GM12878 (cell line): ENCODE results near the gene RNF41. TPM values are rescaled to one million over a fixed set of nuclear protein-coding genes. Genes with fewer than 3 reads are reported as not detected.

Experiments
- CBFB ChIP-seq: IDR thresholded peaks from 2 replicates; pipeline ENCODE4 v1.6.1; 2016; ENCODE audit warnings: antibody characterized with exemption, low read depth
- EP300 ChIP-seq, 2 experiments: fragments of 150-350 bp in 1 of 2; IDR thresholded peaks; 2 replicates each; pipeline ENCODE4 v1.6.1; 2011 to 2012; ENCODE audit warnings: low read depth in 2 of 2, low read length in 2 of 2, borderline replicate concordance in 1 of 2, improper control_type of control experiment in 1 of 2, inconsistent platforms in 1 of 2; ENCODE audit not compliant: control insufficient read depth in 1 of 2
- IKZF1 ChIP-seq: fragments of 450-650 bp; conservative IDR thresholded peaks from 2 replicates; pipeline ENCODE4 v1.6.1; 2017; ENCODE audit warnings: antibody characterized with exemption, mild to moderate bottlenecking
- NBN ChIP-seq: fragments of 450-650 bp; IDR thresholded peaks from 2 replicates; pipeline ENCODE4 v1.6.1; 2016
- NR2F1 ChIP-seq: fragments of 450-650 bp; conservative IDR thresholded peaks from 2 replicates; pipeline ENCODE4 v1.6.1; 2017; ENCODE audit warnings: mild to moderate bottlenecking
- PAX8 ChIP-seq: fragments of 450-650 bp; IDR thresholded peaks from 2 replicates; pipeline ENCODE4 v1.6.1; 2017; ENCODE audit warnings: mild to moderate bottlenecking, moderate library complexity
- POLR2AphosphoS2 ChIP-seq: IDR thresholded peaks from 2 replicates; pipeline ENCODE4 v1.6.1; 2011; ENCODE audit warnings: low read depth, mild to moderate bottlenecking, low read length, improper control_type of control experiment, moderate library complexity
- RAD51 ChIP-seq: fragments of 450-650 bp; IDR thresholded peaks from 2 replicates; pipeline ENCODE4 v1.6.1; 2016; ENCODE audit warnings: moderate library complexity, mild to moderate bottlenecking, inconsistent platforms
- SP1 ChIP-seq: IDR thresholded peaks from one replicate; pipeline ENCODE4 v1.6.1; 2011; ENCODE audit warnings: low read depth, low read length
- SPI1 ChIP-seq: IDR thresholded peaks from 2 replicates; pipeline ENCODE4 v1.6.1; 2011; ENCODE audit warnings: low read depth, mild to moderate bottlenecking, low read length, moderate library complexity, borderline replicate concordance; ENCODE audit not compliant: insufficient read depth
- ZNF24 ChIP-seq: fragments of 450-650 bp; IDR thresholded peaks from 2 replicates; pipeline ENCODE4 v1.6.1; 2017; ENCODE audit warnings: antibody characterized with exemption, mild to moderate bottlenecking
- ZSCAN29 ChIP-seq: fragments of 450-650 bp; IDR thresholded peaks from 2 replicates; pipeline ENCODE4 v1.6.1; 2017; ENCODE audit warnings: mild to moderate bottlenecking, moderate library complexity
- polyA plus RNA-seq, 11 experiments: library from polyadenylated mRNA; depleted of rRNA in 4 of 11; unstranded in 6 of 11; stranded (reverse) in 5 of 11; fragments of >200 nt; fragmentation: Nextera tagmentation in 4 of 11; fragmentation: Illumina TruSeq in 1 of 11; extraction: Ambion mirVana in 4 of 11; extraction: Trizol in 1 of 11; gene quantifications; 1 replicate in 1 of 11; 2 replicates in 10 of 11; pipeline versions ENCODE4 v1.2.1 to v1.2.3, GENCODE V29; 2011 to 2016; ENCODE audit warnings: inconsistent platforms in 2 of 11, missing spikeins in 2 of 11, low read depth in 1 of 11
- total RNA-seq, 4 experiments: library from RNA; depleted of rRNA in 3 of 4; stranded (reverse); fragments of >200 nt in 3 of 4; fragmentation: Illumina TruSeq in 1 of 4; extraction: Trizol in 1 of 4; gene quantifications; 2 replicates each; pipeline versions ENCODE4 v1.2.1 to v1.2.3, GENCODE V29; 2013 to 2021
- TF ChIP-seq, protein P1 (sequence below): fragments of 450-650 bp; IDR thresholded peaks from 2 replicates; pipeline ENCODE4 v1.6.1; 2017; ENCODE audit warnings: mild to moderate bottlenecking, moderate library complexity
- TF ChIP-seq, protein P2 (sequence below): fragments of 450-650 bp; IDR thresholded peaks from 2 replicates; pipeline ENCODE4 v1.6.1; 2017; ENCODE audit warnings: mild to moderate bottlenecking
- TF ChIP-seq, protein P3 (sequence below): IDR thresholded peaks from 2 replicates; pipeline ENCODE4 v1.6.1; 2011; ENCODE audit warnings: mild to moderate bottlenecking, low read depth, low read length, moderate library complexity; ENCODE audit not compliant: insufficient replicate concordance
- TF ChIP-seq, protein P4 (sequence below): fragments of 450-650 bp; IDR thresholded peaks from 2 replicates; pipeline ENCODE4 v1.6.1; 2017; ENCODE audit warnings: mild to moderate bottlenecking, low read depth, inconsistent platforms; ENCODE audit not compliant: poor library complexity, severe bottlenecking
- TF ChIP-seq, protein P5 (sequence below): IDR thresholded peaks from 2 replicates; pipeline ENCODE4 v1.6.1; 2011; ENCODE audit warnings: borderline replicate concordance, low read depth, mild to moderate bottlenecking, moderate library complexity, low read length; ENCODE audit not compliant: insufficient read depth, poor library complexity, severe bottlenecking

The RNF41 gene
- total and polyA plus RNA-seq, 10 of the 15 experiments (the other 5 are each of a cell fraction or from before 2014, with no cell fraction given), result 11.1 to 47.8 (median 30.6) TPM

- TF ChIP-seq, protein P1, sequence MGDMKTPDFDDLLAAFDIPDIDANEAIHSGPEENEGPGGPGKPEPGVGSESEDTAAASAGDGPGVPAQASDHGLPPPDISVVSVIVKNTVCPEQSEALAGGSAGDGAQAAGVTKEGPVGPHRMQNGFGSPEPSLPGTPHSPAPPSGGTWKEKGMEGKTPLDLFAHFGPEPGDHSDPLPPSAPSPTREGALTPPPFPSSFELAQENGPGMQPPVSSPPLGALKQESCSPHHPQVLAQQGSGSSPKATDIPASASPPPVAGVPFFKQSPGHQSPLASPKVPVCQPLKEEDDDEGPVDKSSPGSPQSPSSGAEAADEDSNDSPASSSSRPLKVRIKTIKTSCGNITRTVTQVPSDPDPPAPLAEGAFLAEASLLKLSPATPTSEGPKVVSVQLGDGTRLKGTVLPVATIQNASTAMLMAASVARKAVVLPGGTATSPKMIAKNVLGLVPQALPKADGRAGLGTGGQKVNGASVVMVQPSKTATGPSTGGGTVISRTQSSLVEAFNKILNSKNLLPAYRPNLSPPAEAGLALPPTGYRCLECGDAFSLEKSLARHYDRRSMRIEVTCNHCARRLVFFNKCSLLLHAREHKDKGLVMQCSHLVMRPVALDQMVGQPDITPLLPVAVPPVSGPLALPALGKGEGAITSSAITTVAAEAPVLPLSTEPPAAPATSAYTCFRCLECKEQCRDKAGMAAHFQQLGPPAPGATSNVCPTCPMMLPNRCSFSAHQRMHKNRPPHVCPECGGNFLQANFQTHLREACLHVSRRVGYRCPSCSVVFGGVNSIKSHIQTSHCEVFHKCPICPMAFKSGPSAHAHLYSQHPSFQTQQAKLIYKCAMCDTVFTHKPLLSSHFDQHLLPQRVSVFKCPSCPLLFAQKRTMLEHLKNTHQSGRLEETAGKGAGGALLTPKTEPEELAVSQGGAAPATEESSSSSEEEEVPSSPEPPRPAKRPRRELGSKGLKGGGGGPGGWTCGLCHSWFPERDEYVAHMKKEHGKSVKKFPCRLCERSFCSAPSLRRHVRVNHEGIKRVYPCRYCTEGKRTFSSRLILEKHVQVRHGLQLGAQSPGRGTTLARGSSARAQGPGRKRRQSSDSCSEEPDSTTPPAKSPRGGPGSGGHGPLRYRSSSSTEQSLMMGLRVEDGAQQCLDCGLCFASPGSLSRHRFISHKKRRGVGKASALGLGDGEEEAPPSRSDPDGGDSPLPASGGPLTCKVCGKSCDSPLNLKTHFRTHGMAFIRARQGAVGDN, result no peak
- TF ChIP-seq ZNF24 (no peak), ZSCAN29 (no peak), SPI1 (peak; percentile 32; the same call in 1 of the 2 replicates), NBN (peak; percentile 64; the same call in 1 of the 2 replicates), PAX8 (no peak), IKZF1 (peak; percentile 91), POLR2AphosphoS2 (0 out of 2 replicates have a peak, but pooled peaks have one; percentile 42), CBFB (peak; percentile 59; the same call in 1 of the 2 replicates), NR2F1 (peak; percentile 93), SP1 (no peak), RAD51 (no peak), EP300 (IDR thresholded peaks at IDR 0.05; ENCODE audit: borderline replicate concordance in 1 of 2, control insufficient read depth in 1 of 2, low read depth in 2 of 2, low read length in 2 of 2) (no peak)
- TF ChIP-seq, protein P2, sequence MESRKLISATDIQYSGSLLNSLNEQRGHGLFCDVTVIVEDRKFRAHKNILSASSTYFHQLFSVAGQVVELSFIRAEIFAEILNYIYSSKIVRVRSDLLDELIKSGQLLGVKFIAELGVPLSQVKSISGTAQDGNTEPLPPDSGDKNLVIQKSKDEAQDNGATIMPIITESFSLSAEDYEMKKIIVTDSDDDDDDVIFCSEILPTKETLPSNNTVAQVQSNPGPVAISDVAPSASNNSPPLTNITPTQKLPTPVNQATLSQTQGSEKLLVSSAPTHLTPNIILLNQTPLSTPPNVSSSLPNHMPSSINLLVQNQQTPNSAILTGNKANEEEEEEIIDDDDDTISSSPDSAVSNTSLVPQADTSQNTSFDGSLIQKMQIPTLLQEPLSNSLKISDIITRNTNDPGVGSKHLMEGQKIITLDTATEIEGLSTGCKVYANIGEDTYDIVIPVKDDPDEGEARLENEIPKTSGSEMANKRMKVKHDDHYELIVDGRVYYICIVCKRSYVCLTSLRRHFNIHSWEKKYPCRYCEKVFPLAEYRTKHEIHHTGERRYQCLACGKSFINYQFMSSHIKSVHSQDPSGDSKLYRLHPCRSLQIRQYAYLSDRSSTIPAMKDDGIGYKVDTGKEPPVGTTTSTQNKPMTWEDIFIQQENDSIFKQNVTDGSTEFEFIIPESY, result no peak
- TF ChIP-seq, protein P3, sequence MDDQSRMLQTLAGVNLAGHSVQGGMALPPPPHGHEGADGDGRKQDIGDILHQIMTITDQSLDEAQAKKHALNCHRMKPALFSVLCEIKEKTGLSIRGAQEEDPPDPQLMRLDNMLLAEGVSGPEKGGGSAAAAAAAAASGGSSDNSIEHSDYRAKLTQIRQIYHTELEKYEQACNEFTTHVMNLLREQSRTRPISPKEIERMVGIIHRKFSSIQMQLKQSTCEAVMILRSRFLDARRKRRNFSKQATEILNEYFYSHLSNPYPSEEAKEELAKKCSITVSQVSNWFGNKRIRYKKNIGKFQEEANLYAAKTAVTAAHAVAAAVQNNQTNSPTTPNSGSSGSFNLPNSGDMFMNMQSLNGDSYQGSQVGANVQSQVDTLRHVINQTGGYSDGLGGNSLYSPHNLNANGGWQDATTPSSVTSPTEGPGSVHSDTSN, result no peak
- TF ChIP-seq, protein P4, sequence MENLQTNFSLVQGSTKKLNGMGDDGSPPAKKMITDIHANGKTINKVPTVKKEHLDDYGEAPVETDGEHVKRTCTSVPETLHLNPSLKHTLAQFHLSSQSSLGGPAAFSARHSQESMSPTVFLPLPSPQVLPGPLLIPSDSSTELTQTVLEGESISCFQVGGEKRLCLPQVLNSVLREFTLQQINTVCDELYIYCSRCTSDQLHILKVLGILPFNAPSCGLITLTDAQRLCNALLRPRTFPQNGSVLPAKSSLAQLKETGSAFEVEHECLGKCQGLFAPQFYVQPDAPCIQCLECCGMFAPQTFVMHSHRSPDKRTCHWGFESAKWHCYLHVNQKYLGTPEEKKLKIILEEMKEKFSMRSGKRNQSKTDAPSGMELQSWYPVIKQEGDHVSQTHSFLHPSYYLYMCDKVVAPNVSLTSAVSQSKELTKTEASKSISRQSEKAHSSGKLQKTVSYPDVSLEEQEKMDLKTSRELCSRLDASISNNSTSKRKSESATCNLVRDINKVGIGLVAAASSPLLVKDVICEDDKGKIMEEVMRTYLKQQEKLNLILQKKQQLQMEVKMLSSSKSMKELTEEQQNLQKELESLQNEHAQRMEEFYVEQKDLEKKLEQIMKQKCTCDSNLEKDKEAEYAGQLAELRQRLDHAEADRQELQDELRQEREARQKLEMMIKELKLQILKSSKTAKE, result no peak
- TF ChIP-seq, protein P5, sequence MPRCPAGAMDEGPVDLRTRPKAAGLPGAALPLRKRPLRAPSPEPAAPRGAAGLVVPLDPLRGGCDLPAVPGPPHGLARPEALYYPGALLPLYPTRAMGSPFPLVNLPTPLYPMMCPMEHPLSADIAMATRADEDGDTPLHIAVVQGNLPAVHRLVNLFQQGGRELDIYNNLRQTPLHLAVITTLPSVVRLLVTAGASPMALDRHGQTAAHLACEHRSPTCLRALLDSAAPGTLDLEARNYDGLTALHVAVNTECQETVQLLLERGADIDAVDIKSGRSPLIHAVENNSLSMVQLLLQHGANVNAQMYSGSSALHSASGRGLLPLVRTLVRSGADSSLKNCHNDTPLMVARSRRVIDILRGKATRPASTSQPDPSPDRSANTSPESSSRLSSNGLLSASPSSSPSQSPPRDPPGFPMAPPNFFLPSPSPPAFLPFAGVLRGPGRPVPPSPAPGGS, result no peak
Measured at GRCh38 chr12:56266693-56267442, 45.1 kb upstream of the RNF41 start, which contains the start of gene COQ10A (continued).
